WERI-Rb-1 (cell line): ENCODE data around the gene SNRNP48.

Source experiments
- DNase-seq: peaks from one replicate; pipeline ENCODE4 v3.0.0-alpha.2; 2020
- H3K27ac ChIP-seq: fragments of 250-450 bp; sonication (Bioruptor Pico); 2 replicates; pipeline ENCODE4 v1.5.1; 2020; ENCODE audit warnings: mild to moderate bottlenecking, moderate library complexity
- H3K27me3 ChIP-seq: fragments of 250-450 bp; sonication (Bioruptor Pico); 2 replicates; pipeline ENCODE4 v1.5.1; 2021; ENCODE audit warnings: mild to moderate bottlenecking, low read depth, moderate library complexity; ENCODE audit not compliant: insufficient read depth, severe bottlenecking
- H3K36me3 ChIP-seq: fragments of 250-450 bp; sonication (Bioruptor Pico); 2 replicates; pipeline ENCODE4 v1.5.1; 2020; ENCODE audit warnings: mild to moderate bottlenecking, moderate library complexity
- H3K4me3 ChIP-seq: 2 replicates; pipeline ENCODE4 v1.5.1; 2011; ENCODE audit warnings: low read depth, mild to moderate bottlenecking, control low read depth, low read length
- H3K9me3 ChIP-seq: fragments of 250-450 bp; sonication (Bioruptor Pico); 2 replicates; pipeline ENCODE4 v1.5.1; 2021; ENCODE audit warnings: mild to moderate bottlenecking, moderate library complexity; ENCODE audit not compliant: severe bottlenecking
- CTCF ChIP-seq: IDR thresholded peaks from 2 replicates; pipeline ENCODE4 v1.5.1; 2011; ENCODE audit warnings: low read depth, mild to moderate bottlenecking, control low read depth, inconsistent platforms, low read length

SNRNP48 gene

DNA sequence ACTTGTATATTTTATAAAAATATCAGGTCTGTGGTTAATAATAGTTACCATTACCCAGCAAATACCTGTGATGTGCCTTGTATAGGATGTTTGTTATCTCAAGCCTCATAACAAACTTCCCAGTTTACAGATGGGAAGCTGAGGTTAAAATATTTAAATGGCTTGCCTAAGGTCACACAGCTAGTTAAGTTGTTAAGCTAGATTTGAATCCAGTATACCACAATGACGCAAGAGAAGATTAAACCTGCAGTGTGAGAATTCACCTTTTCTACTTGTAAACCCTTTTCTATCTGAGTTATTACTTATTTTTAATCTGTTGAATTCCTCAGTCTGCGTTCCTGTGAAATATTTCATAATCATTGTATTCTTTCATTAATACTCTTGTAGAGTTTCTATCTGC, 43.6 kb upstream of the SNRNP48 start:
- H3K36me3 ChIP-seq: no peaks in the 10 kb centered on the region
- TF ChIP-seq CTCF: no peak
- no peak for DNase-seq
- H3K27me3 ChIP-seq: no peaks in the 10 kb centered on the region
- peaks cover 13% of the 10 kb centered on the region for H3K9me3 ChIP-seq
- no peak overlapping the region for H3K27ac ChIP-seq
- no peak overlapping the region for H3K4me3 ChIP-seq

DNA sequence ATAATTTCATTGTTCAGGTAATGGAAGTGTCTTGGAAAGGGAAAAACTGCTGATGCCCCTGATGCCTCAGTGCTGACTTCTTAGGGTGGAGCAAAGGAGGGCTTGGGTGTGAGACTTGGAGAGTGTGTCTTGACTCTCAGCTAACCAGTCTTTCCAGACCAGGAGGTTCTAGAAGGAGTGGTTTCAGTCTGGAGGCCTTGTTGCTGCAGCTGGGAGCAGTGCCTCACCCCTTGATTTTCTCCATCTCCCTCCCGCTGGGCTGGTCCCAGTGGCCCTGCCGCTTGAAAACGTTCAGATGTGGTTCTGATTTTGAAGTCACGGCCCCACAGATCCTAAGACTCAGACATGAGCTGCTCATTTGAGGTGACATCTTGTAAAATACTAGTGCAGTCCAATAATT, 43.1 kb upstream of the SNRNP48 start:
- no peaks in the 10 kb centered on the region for H3K27me3 ChIP-seq
- no peak overlapping the region for H3K4me3 ChIP-seq
- DNase-seq: no peak
- no peak for TF ChIP-seq CTCF
- no peaks in the 10 kb centered on the region for H3K36me3 ChIP-seq
- peaks cover 8% of the 10 kb centered on the region for H3K9me3 ChIP-seq
- no peak overlapping the region for H3K27ac ChIP-seq

- Histone ChIP-seq H3K27me3 (no peaks in the 10 kb centered on the region), H3K27ac (no peak overlapping the region), H3K4me3 (no peak overlapping the region), H3K9me3 (peaks cover 3% of the 10 kb centered on the region), H3K36me3 (no peaks in the 10 kb centered on the region)
- DNase-seq: no peak
- no peak for TF ChIP-seq CTCF
Measured at GRCh38 chr6:7547315-7547714, 42.7 kb upstream of the SNRNP48 start.

DNA sequence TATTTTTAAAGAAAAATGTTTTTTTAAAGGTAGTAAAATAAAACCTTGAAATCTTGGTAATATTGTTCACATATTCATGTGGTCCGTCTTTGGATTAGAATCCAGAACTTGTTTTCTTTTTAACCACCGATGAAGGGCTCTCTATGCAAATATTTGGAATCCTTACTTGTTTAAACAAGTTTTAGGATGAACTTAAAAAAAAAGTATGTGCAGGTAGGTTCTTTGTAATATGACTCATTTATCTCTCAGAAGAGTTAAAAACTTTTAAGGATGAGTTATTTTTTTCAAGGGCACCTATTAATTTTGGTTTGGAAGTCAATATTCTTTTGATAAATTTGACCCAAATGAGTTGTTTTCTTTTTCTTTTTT, 39.6 kb upstream of the SNRNP48 start:
- no peaks in the 10 kb centered on the region for H3K36me3 ChIP-seq
- H3K9me3 ChIP-seq: no peaks in the 10 kb centered on the region
- no peak overlapping the region for H3K4me3 ChIP-seq
- no peak for DNase-seq
- H3K27me3 ChIP-seq: no peaks in the 10 kb centered on the region
- no peak overlapping the region for H3K27ac ChIP-seq
- TF ChIP-seq CTCF: no peak

GRCh38 chr6:7554533-7555275, 35.3 kb upstream of the SNRNP48 start:
- Histone ChIP-seq H3K36me3 (no peaks in the 10 kb centered on the region), H3K27ac (no peak overlapping the region), H3K27me3 (no peaks in the 10 kb centered on the region), H3K4me3 (no peak overlapping the region), H3K9me3 (no peaks in the 10 kb centered on the region)
- no peak for TF ChIP-seq CTCF
- no peak for DNase-seq

DNA sequence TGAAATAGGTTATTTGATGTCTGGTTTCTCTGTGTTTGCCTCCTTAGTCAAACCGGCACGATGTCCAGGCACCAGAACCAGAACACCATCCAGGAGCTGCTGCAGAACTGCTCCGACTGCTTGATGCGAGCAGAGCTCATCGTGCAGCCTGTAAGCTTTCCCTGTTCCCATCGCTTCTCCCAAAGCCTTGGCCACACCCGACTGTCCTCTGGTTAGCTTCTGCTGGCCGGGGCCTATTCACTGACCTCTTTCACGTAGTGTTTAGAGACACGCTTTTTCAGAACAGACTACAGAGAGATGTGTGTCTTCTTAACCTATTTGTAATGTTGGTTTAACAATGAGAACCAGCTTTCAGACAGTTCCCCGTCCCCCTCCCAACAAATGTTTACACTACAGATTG, 34.3 kb upstream of the SNRNP48 start:
- H3K4me3 ChIP-seq: no peak overlapping the region

More for the DNA sequence above, 34.3 kb upstream of the SNRNP48 start:
- TF ChIP-seq CTCF: no peak
- Histone ChIP-seq H3K27ac (no peak overlapping the region), H3K27me3 (no peaks in the 10 kb centered on the region), H3K36me3 (no peaks in the 10 kb centered on the region), H3K9me3 (no peaks in the 10 kb centered on the region)
- no peak for DNase-seq
